GM19099 (cell line): ENCODE measurements around the gene METTL2A.

ENCODE experiments used
- POLR2A ChIP-seq: IDR thresholded peaks from 3 replicates; pipeline ENCODE4 v1.6.1; 2011; ENCODE audit warnings: low read depth; ENCODE audit not compliant: insufficient read length; ENCODE audit errors: extremely low read depth

METTL2A gene

GRCh38 chr17:62423647-62424461 lies at the start of gene METTL2A:
TSS of gene METTL2A (plus strand) at chr17:62423897. CDS start at chr17:62423903, 6 bp downstream.
- TF ChIP-seq POLR2A: peak; percentile 80

DNA sequence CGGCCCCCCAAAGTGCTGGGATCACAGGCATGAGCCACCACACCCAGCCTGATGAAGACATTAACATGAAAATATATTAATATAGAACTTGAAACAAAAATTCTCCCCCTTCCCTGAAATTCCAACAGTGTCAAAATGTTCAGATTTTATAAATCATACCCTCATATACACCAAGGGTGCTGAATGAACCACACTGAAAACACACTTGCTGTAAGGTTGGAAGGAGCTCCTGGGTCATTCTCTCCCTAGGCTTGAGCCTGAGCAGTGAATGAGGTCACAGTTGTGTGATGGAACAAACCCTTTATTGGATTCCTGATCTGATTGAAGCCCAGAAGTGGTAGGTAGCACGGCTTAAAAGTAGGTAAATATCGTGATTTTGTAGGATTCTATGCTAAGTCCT lies 43.4 kb upstream of the METTL2A start, which contains the start of gene EFCAB3:
Gene EFCAB3, plus strand, starts transcription at position 301 of the 400 bp plus-strand sequence. CDS start 2,427 bp downstream, outside the sequence.
- TF ChIP-seq POLR2A: no peak

DNA sequence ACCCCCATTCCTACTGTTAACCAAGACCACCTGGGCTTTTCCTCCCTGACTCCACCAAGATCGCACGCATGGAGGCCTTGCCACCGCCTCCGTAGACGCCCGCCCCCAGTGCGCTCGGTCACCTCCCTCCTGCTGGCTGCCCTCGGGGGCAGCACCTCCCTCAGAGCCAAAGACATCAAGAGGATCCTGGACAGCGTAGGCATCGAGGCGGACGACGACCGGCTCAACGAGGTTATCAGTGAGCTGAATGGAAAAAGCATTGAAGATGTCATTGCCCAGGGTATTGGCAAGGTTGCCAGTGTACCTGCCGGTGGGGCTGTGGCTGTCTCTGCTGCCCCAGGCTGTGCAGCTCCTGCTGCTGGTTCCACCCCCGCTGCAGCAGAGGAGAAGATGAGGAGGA lies 42.1 kb upstream of the METTL2A start:
- TF ChIP-seq POLR2A: no peak

DNA sequence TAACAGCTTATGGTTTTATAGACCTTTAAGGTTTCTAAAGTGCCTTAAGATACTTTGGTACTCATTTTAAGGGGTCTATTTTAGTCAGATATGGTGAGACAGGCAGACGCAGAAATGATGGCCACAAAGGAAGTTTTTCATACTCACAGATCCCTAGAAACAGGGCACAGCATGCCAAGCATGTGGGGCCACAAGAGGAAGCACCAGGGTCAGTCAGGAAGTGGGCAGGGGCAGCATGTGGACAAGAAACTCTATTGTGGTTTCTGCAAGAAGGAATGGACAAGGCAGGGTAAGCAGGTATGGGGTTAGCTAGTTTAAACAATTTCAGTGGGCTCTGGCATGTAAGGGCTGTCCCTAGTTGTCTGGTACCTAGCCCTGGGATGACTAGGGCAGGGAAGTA lies 34.8 kb upstream of the METTL2A start:
- TF ChIP-seq POLR2A: no peak

GRCh38 chr17:62392908-62393307 lies 30.8 kb upstream of the METTL2A start:
- no peak for TF ChIP-seq POLR2A

DNA sequence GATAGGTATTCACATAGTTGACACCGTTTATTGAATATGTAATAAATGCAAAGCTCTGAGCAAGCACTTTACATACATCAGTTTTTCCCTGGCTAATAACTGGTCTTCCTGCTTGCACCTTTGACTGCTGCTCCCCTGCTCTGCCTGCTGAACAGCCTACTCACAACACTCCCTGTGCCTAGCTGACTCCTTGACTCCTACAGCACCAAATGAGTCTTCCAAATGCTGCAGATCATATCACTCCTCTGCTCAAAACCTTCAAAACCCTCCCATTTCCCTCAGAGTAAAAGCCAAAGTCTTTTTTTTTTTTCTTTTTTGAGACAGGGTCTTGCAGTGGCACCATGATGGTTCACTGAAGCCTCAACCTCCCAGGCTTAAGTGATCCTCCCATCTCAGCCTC lies 24.8 kb upstream of the METTL2A start:
- no peak for TF ChIP-seq POLR2A

- no peak for TF ChIP-seq POLR2A
These were observed 18.2 kb upstream of the METTL2A start for GRCh38 chr17:62405451-62405850.

- TF ChIP-seq POLR2A: no peak
These were observed 20.4 kb downstream of the METTL2A start for GRCh38 chr17:62444063-62444462.

GRCh38 chr17:62456016-62456415 lies 32.3 kb downstream of the METTL2A start:
- no peak for TF ChIP-seq POLR2A

GRCh38 chr17:62478424-62478879 lies 54.8 kb downstream of the METTL2A start, which contains the start of gene TLK2:
TSS of gene TLK2 (plus strand) at chr17:62478825. CDS start at chr17:62481126, 2,301 bp downstream.
- peak; percentile 84 for TF ChIP-seq POLR2A
